GM06990 (cell line): ENCODE measurements around the gene GPX4.

Experiments
- DNase-seq: peaks from one replicate; pipeline ENCODE4 v3.0.0-alpha.2; 2011; ENCODE audit not compliant: insufficient read length; ENCODE audit errors: extremely low read depth
- H3K27me3 ChIP-seq: replicated peaks from 2 replicates; pipeline ENCODE4 v1.6.0; 2011; ENCODE audit warnings: low read length; ENCODE audit not compliant: control insufficient read depth, insufficient read depth
- H3K36me3 ChIP-seq: 2 replicates; pipeline ENCODE4 v1.5.1; 2011; ENCODE audit warnings: low read length; ENCODE audit not compliant: control insufficient read depth, insufficient read depth
- H3K4me3 ChIP-seq: replicated peaks from 2 replicates; pipeline ENCODE4 v1.5.1; 2011; ENCODE audit warnings: low read depth, mild to moderate bottlenecking, control low read depth, low read length
- CTCF ChIP-seq: IDR thresholded peaks from 2 replicates; pipeline ENCODE4 v1.5.1; 2011; ENCODE audit warnings: low read length, control low read depth, mild to moderate bottlenecking, inconsistent platforms; ENCODE audit not compliant: insufficient read depth, poor library complexity, severe bottlenecking

Gene GPX4

DNA sequence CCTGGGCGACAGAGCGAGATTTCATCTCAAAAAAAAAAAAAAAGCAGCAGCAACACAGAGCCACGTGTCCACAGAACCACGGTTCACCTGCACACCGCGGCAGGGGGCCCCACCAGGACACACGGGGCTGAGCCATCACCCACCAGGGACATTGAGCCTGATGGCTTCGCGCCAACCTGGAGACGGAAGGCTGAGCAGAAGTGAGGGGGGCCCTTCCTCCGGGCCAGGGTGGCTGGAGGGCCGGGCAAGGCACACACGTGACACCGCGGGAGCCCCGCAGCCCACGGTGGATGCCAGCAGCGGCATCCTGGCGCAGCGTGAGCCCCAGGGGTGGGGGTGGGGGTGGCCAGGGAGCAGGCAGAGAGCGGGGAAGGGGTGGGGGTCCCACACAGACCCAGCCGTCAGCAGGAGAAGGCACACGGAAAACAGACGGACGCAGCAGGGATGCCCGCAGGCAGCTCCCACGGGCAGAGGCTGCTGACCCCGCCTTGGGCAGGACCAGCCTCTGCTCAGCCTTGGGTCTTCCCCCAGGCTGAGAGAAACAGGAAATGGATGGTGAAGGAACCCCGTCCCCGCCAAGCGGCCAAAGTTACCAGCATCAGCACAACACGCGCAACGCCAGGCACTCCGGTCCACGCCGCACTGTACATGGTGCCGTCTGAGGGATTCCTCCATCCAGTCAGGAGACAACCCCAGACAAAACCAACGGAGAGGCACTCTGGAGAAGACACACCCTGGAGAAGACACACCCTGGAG, 36.7 kb downstream of the GPX4 start:
- DNase-seq = no peak
- H3K27me3 ChIP-seq = no peaks in the 10 kb centered on the region
- no peak overlapping the region for H3K4me3 ChIP-seq
- no peak for TF ChIP-seq CTCF
- peaks cover 13% of the 10 kb centered on the region for H3K36me3 ChIP-seq

- Histone ChIP-seq H3K36me3 (peaks cover 10% of the 10 kb centered on the region), H3K27me3 (no peaks in the 10 kb centered on the region), H3K4me3 (no peak overlapping the region)
- TF ChIP-seq CTCF = no peak
- no peak for DNase-seq
Measured at GRCh38 chr19:1141944-1142343, 38.1 kb downstream of the GPX4 start.

DNA sequence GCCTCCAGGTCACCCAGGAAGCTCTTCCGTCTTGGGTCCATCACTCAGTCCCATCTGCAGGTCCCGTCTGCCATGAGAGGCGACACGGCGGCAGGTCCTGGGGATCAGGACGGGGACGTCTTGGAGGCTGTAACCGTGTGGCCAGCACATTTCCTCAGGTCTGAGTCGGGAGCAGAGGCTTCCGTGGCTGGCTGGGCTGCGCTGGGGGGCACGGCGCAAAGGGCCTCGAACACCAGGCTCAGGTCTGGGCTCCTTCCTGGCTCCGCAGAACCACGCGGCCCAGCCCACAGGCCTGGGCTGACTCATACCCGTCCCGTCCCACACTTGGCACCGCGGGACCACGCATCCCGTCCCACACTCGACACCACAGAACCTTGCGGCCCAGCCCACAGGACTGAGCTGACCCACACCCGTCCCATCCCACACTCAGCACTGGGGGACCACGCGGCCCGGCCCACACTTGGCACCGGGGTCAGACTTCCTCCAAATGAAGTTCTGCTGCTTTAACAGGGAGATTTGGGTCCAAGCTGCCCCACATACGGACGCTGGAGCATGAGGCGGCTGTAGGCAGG, 40.1 kb downstream of the GPX4 start:
- no peak for TF ChIP-seq CTCF
- no peak for DNase-seq
- peaks cover 10% of the 10 kb centered on the region for H3K36me3 ChIP-seq
- no peaks in the 10 kb centered on the region for H3K27me3 ChIP-seq
- H3K4me3 ChIP-seq = no peak overlapping the region

DNA sequence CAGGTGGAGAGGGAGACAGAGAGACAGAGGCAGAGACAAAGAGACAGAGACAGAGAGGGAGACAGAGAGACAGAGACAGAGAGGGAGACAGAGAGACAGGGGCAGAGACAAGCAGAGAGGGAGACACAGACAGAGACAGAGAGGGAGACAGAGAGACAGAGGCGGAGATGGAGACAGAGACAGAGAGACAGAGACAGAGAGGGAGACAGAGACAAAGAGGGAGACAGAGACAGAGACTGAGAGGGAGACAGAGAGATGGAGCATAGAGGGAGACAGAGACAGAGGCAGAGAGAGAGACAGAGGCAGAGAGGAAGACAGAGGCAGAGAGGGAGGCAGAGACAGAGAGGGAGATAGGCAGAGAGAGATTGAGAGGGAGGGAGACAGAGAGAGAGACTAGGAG, 40.9 kb downstream of the GPX4 start:
- DNase-seq = no peak
- no peak overlapping the region for H3K4me3 ChIP-seq
- no peaks in the 10 kb centered on the region for H3K27me3 ChIP-seq
- H3K36me3 ChIP-seq = peaks cover 12% of the 10 kb centered on the region
- TF ChIP-seq CTCF = no peak

DNA sequence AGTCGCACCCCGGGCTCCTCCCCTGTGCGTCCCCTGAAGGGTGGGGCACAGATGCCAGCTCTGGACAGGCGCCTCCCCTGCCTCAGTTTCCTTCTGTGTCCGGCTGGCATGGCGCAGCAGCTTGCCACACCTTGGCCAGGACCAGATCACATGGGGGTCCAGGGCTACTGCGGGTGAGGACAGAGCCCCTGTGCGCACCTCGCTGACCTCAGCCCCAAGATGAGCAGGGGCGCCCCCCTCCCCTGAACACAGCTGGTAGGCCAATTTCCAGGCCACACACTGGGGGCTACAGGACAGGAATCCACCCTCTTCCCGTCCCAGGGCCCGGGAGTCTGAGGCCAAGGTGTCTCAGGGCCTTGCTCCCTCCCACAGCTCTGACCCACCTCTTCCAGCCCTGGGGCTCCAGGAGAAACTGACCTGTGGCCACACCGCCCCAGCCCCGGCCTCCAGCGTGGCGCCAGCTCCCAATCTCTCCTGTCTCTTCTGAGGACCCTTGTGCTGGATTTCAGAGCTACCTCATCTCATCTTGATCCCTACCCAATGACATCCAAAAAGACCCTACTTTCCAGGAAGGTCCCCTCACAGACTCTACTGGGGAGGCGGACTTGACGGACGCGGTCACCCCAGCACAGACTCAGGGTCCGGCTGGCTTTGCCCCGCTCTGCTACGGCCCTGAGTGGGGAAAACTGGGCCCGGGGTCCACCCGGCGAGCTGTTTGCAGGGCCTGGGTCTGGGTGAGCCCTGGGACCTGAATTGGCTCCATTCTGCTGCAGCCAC, 42.0 kb downstream of the GPX4 start:
- Histone ChIP-seq H3K36me3 (peaks cover 12% of the 10 kb centered on the region), H3K4me3 (no peak overlapping the region), H3K27me3 (no peaks in the 10 kb centered on the region)
- DNase-seq = no peak
- no peak for TF ChIP-seq CTCF
